GM20431 (cell line): ENCODE results near the gene PDP2.

Source experiments
- in situ Hi-C: fragments of 300-500 bp; cut with MseI, MboI; formaldehyde crosslinking; loops from one replicate; pipeline ENCODE4 v1.15.0; 2020; ENCODE audit warnings: low sequenced_read_pairs; ENCODE audit not compliant: unreplicated experiment

Gene PDP2

GRCh38 chr16:66899945-66900710 is 19.8 kb downstream of the PDP2 start:
- in situ Hi-C loops = no loop called here

DNA sequence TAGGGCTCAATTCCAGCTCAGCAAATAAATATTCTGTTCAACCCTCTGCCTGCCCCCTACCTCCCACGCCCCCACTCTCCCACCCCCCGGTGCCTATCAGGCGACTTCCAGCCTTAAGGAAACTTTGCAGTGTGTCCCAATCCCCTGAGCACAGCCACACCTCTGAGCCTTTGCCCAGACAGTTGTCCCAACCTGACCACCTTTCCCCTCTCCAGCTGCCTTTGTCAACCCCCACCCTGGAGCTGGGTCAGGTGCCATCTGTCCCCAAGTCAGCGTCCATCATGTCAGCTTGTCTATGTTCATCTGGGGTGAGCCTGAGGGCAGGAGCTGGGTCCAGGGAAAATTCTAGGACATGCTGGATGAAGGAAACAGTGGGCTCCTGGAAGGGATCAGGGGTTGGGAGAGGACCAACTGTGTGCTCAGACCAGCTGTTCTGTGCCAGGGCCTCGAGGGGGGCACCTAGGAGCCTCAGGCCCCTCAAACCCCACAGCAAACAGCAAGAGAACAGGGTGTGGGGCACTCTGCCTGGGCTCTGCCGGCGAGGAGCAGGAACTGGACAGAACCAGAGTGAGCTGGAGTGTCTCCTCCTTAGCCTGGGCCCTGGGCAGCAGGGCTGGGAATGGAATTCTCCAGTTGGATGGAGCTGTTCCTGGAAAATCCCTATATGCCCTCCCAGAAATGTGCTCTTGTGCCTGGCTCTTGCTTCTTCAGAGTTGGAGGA is 20.6 kb downstream of the PDP2 start:
- in situ Hi-C loops = no loop called here

DNA sequence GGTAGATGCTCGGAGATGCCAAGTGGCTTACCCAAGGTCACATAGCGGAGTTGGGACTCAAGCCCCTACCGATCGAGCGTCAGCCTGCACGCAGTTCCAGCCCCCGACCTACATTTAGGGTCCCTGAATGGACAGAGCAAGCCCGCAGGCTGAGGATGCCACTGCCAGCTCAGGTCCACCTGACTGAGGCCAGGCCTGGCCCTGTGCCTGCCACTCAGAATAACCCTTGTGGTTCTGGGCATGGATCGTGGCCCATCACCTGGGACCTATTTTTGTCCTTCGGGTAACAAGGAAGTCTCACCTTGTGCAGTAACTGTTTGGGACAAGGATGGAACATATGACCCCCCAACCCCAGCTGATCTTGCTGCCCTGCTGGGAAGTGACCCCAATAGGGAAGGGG is 21.3 kb downstream of the PDP2 start:
- in situ Hi-C loops = no loop called here

DNA sequence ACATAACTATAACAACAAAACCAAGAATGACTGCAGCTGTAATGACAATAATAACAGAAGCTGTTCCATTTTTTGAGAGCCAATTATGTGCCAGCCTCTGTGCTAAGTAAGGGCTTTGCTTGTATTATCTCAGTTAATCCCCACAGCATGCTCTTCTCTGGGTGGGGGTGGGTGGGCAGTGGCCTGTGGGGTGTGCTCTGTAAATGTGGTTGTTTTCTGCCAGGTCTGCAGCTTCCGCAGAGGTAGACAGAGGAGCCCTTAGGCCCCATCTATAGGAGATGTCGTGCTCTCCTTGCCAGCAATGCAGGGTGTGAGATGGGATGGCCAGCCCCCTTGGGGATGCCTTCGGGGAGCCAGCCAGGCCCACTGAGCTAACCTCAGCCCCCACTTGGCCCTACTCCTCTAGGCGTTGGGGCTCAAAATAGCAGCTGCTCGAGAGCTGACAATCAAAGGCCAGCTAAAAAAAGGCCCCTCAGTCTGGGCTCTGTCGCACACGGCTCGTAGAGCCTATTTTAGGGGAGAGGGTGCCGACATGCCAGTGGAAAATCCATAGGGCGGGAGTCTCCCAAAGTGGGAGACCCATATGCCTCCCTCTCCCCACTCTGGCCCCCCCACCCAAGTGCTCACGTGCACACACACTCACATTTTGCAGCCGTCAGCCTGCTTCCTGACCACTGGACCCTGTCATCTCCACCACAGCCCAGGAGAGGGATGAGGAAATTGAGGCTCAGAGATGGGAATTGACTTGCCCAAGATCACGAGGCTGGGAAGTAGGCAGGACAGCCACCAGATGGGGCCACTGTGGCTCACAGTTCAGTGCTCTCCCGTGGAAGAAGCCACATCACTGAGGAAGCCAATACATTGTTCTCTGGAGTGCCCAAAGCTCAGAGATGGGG is 22.6 kb downstream of the PDP2 start:
- in situ Hi-C loops = no loop called here

DNA sequence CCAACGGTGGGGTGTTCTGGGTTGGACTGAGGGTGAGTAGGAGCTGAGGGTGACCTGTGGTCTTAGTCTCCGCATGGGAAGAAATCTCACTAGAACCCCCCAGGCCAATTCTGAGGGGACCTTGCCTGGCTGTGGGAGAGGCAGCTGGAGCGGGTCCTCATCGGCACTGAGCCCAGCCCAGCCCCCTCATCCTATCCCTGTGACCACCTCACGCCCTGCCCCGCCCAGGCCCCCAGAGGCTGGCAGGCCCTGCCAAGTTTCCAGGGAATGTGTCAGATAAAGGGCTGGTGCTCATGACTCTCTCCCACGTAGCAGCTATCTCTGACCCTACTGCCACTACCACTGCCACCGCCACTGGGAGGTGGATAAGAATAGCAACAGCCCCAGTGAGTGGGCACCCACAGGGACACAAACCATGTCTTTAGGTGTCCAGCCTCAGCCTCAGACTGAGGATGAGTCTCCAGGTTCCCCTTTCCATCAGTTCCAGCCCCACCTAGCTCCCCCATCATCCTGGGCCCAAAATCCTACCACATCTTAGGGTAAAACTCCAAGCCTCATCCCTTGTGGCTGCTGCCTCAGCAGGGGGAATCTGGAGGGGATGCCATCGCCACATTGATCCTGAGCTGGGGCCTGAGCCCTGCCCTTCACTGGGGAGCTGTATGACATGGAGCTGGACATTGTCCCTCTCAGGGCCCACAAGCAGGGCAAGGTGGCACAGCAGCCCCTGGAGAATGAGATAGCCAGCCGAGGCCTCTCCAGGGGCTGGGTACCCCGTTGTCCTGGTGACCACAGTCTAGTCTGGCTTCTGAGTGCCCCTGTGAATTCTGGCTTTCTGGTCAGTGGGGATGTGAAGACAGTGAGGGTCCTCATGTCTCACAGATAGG is 23.5 kb downstream of the PDP2 start:
- in situ Hi-C loops = no loop called here

- in situ Hi-C loops = no loop called here
These were observed 24.1 kb downstream of the PDP2 start for GRCh38 chr16:66904428-66904845.

DNA sequence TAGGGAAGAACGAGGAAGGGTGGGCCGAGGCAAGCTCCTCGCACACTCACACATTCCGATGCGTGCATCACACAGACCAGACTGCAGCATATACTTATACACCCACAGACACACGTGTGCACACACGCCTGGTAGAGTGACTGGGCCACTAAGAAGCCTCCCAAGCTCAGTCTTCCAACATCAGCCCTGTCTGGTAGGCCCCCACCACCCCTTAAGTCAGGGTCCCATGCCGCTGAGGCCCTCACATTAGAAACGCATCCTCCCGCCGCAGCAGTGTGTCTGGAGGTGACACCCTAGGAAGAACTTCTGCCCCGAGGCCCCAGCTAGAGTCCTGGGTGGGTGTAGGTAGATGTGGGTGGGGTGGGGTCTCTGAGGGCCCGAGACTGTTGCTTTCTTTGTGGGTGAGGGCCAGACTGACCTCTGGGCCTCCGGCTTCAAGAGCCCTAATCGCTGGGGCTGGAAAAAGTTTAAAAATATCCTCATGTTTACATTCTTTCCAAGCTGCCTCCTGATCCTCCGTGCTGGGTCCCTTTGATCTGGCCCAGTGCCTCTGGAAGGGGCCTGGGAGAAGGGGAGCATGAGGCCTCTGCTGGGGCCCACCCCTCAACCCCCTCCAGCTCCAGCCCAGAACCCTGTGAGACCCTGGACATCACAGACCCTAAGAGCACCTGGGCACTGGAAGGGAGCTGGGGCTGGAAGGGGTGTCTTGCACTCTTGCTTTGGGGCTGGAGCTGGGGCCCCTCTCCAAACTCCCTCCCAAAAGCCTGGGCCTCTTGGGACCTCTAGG is 24.7 kb downstream of the PDP2 start:
- in situ Hi-C loops = no loop called here

- in situ Hi-C loops = no loop called here
These were observed 25.6 kb downstream of the PDP2 start for GRCh38 chr16:66905633-66906539.

DNA sequence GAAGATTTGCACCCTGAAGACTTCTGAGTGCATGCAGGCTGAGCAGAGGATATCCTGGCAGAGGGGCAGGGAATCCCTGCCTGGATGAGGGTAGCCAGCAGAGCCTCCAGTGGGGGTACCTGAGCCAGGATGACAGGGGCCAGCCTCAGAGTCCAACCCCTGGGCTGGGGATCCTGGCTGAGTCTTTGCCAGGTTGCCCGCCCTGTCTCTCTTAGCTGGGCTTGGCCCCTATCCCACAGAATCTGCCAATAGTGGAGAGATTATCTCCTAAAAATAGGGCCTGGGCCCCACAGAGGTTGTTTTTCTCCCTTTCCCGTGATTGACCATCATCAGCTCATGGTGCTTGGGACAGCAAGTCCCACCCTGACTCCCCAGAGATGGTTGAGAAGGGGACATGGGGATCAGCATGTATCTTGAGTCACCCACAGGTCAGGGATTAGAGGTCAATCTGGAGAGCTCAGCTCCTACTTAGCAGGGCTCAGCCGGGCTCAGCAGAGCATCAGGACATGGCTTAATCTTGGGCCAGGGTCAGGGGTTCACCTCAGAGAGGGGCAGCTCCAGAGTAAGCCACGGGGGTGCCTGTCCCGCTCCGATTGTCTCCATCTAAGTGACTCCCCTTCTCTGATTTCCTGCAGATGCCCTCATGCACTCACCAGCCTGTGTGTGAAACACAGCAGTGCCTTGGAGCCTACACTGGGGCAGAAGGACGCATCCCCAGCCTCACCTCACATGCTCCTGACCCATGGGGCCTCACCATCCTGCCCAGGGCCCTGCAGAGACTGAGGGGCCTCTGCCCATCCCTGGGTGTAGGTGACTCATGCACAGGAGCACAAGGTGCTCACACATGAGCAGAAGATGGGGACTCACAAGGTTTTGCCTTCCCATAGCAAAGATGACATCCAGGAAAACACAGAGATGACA is 26.9 kb downstream of the PDP2 start:
- in situ Hi-C loops = no loop called here

DNA sequence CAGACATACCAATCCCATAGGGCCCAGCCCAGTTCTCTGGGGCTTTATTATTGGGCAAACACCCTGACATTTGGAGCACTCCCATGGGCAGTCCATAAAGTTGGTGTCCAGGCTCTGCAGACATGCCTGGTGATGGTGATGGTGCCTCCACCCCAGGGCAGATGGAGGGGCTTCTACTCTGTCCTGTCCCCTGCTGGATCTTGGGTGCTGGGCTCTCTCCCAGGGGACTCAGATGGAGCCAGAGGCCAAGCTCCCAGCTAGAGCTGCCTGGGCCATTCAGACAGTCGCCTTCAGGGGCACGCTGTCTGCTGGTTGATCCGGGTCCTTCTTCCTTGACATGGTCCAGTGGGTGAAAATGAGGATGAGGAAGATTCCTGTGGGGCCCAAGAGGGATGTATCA is 27.8 kb downstream of the PDP2 start:
- in situ Hi-C loops = no loop called here

DNA sequence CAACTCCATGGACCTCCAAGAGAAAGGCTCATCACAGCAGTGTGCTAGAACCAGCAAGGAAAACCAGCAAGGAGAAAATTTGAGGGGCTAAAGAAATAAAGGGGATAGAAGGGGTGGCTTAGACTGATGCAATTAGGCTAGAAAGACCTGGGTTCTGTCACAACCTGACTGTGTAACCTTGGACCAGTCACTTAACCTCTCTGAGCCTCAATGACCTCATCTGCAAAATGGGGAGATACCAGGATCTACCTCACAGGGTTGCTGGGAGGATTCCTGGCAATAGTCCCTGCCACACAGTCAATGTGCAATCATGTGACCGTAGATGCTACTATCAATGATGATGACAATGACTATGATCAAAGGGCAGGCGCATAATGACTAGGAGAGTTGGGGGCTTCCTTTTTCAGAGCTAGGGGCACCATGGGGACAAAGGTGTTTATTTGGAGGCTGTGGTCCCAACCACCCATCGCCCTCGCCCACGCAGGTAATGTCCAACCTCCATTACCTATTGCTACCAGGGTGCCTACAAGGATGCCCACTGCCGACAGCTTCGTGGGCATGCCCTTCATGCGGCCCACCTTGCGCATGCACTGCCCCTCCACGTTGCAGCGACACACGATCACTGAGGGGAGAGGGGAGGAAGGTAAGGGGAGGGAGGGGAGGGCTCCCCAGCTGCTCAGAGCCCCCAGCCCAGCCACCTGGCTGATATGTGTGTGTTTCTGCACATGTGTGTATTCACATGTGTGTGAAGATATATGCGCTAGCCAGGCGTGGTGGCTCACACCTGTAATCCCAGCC is 28.6 kb downstream of the PDP2 start:
- in situ Hi-C loops = no loop called here

GRCh38 chr16:66910175-66910940 is 30.0 kb downstream of the PDP2 start:
- in situ Hi-C loops = no loop called here

GRCh38 chr16:66911112-66911511 is 30.8 kb downstream of the PDP2 start:
- in situ Hi-C loops = no loop called here

DNA sequence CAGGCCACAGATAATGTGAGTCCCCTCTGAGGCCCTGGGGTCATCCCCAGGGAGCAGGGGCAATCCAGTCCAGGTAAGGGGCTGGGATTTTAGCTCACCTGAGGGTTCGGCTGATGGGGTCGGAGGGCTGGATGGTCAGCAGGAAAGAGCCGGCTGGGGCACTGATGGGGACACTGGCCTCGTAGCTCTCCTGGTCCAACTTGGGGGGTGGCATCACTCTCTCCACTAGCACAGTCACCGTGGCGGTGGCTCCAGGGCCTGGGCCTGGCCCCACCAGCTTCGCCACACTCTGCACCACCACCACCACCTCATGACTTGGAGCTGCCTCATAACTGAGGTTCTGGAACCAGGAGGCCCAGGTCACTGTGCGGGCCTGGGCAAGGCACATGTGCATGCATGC is 31.5 kb downstream of the PDP2 start:
- in situ Hi-C loops = no loop called here

DNA sequence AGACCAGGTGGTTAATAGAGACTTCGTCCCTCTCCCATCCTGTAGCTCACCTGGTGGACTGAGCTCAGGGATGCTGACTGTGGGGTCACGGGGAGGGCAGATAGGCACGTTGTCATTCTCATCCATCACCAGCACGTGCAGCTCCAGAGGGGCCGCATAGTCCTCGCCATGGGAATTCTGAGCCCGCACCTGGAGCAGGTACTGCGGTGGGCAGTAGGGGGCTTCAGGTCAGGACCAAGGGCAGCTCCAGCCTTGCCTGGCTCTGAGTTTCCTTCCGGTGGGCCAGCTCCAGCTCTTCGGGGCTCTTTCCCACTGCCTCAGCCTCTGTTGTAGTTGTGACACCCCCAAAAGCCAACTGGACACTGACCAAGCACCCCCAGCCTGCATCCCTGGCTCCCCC is 32.8 kb downstream of the PDP2 start:
- in situ Hi-C loops = no loop called here

- in situ Hi-C loops = no loop called here
These were observed 33.4 kb downstream of the PDP2 start for GRCh38 chr16:66913711-66914110.
